Loucy (cell line): ENCODE results near the gene AUNIP.

Source experiments
- H2AFZ ChIP-seq: fragments of 200-600 bp; sonication (generic); 2 replicates; pipeline ENCODE4 v1.6.0; 2016; ENCODE audit warnings: antibody characterized with exemption, mild to moderate bottlenecking, low read length, moderate library complexity
- H3F3A ChIP-seq: fragments of 200-600 bp; 2 replicates; pipeline ENCODE4 v1.6.0; 2016; ENCODE audit warnings: antibody characterized with exemption, low read depth, mild to moderate bottlenecking
- H3K27me3 ChIP-seq: fragments of 200-600 bp; sonication (generic); 2 replicates; pipeline ENCODE4 v1.6.1; 2014; ENCODE audit warnings: low read length, mild to moderate bottlenecking; ENCODE audit not compliant: insufficient read depth, poor library complexity, severe bottlenecking
- H3K36me3 ChIP-seq: fragments of 200-600 bp; sonication (generic); 2 replicates; pipeline ENCODE4 v1.6.1; 2016; ENCODE audit warnings: low read length; ENCODE audit not compliant: insufficient read depth
- H3K4me1 ChIP-seq: fragments of 200-600 bp; sonication (generic); 2 replicates; pipeline ENCODE4 v1.5.1; 2014; ENCODE audit warnings: low read length, mild to moderate bottlenecking; ENCODE audit not compliant: insufficient read depth, poor library complexity, severe bottlenecking
- H3K4me2 ChIP-seq: fragments of 200-600 bp; sonication (generic); 2 replicates; pipeline ENCODE4 v1.6.0; 2014; ENCODE audit warnings: antibody characterized with exemption, low read length, low read depth, mild to moderate bottlenecking; ENCODE audit not compliant: poor library complexity, severe bottlenecking
- H3K4me3 ChIP-seq: fragments of 200-600 bp; sonication (generic); 2 replicates; pipeline ENCODE4 v1.5.1; 2014; ENCODE audit warnings: low read length, mild to moderate bottlenecking, mixed read lengths; ENCODE audit not compliant: poor library complexity, severe bottlenecking
- H3K79me2 ChIP-seq: fragments of 200-600 bp; sonication (generic); 2 replicates; pipeline ENCODE4 v1.6.1; 2014; ENCODE audit warnings: low read length; ENCODE audit not compliant: insufficient read depth
- H3K9ac ChIP-seq: fragments of 200-600 bp; sonication (generic); 2 replicates; pipeline ENCODE4 v1.6.0; 2014; ENCODE audit warnings: mild to moderate bottlenecking, low read depth, low read length, moderate library complexity; ENCODE audit not compliant: poor library complexity, severe bottlenecking
- H3K9me2 ChIP-seq: fragments of 200-600 bp; sonication (generic); replicated peaks from 2 replicates; pipeline ENCODE4 v1.6.1; 2016; ENCODE audit warnings: low read depth, low read length, mixed read lengths
- H3K9me3 ChIP-seq: fragments of 200-600 bp; sonication (generic); 2 replicates; pipeline ENCODE4 v1.6.1; 2014; ENCODE audit warnings: mild to moderate bottlenecking, antibody characterized with exemption, low read length, low read depth; ENCODE audit not compliant: insufficient read depth
- H4K20me1 ChIP-seq: fragments of 200-600 bp; sonication (generic); 2 replicates; pipeline ENCODE4 v1.6.0; 2014; ENCODE audit warnings: antibody characterized with exemption, low read length, mild to moderate bottlenecking; ENCODE audit not compliant: insufficient read depth, poor library complexity, severe bottlenecking
- CTCF ChIP-seq: fragments of 200-600 bp; sonication (generic); conservative IDR thresholded peaks from 2 replicates; pipeline ENCODE4 v1.5.1; 2014; ENCODE audit warnings: mild to moderate bottlenecking, antibody characterized with exemption, low read length
- EZH2phosphoT487 ChIP-seq: fragments of 200-600 bp; IDR thresholded peaks from 2 replicates; pipeline ENCODE4 v1.6.1; 2018; ENCODE audit warnings: antibody characterized with exemption, mild to moderate bottlenecking, moderate library complexity, borderline replicate concordance

Gene AUNIP

GRCh38 chr1:25795946-25796810, 63.1 kb downstream of the AUNIP start:
- H3K4me2 ChIP-seq = no peak overlapping the region
- no peaks in the 10 kb centered on the region for H4K20me1 ChIP-seq

GRCh38 chr1:25795211-25795610, 64.0 kb downstream of the AUNIP start:
- no peak overlapping the region for H3K4me3 ChIP-seq
- no peak overlapping the region for H2AFZ ChIP-seq
- H3K27me3 ChIP-seq = no peaks in the 10 kb centered on the region
- no peak for TF ChIP-seq EZH2phosphoT487
- TF ChIP-seq CTCF = no peak
- no peak overlapping the region for H3K4me2 ChIP-seq
- H3K4me1 ChIP-seq = no peaks in the 10 kb centered on the region
- H3K79me2 ChIP-seq = no peaks in the 10 kb centered on the region
- H3K9ac ChIP-seq = no peak overlapping the region
- H3K36me3 ChIP-seq = no peaks in the 10 kb centered on the region
- H3K9me3 ChIP-seq = no peaks in the 10 kb centered on the region
- H3F3A ChIP-seq = no peaks in the 10 kb centered on the region
- no peaks in the 10 kb centered on the region for H4K20me1 ChIP-seq
- H3K9me2 ChIP-seq = no peaks in the 10 kb centered on the region

More at GRCh38 chr1:25795946-25796810, 63.1 kb downstream of the AUNIP start:
- H3K27me3 ChIP-seq = peaks cover 9% of the 10 kb centered on the region
- no peaks in the 10 kb centered on the region for H3K9me3 ChIP-seq
- H3K9ac ChIP-seq = no peak overlapping the region
- H3K4me3 ChIP-seq = no peak overlapping the region
- H2AFZ ChIP-seq = no peak overlapping the region
- H3K36me3 ChIP-seq = no peaks in the 10 kb centered on the region
- H3F3A ChIP-seq = no peaks in the 10 kb centered on the region
- H3K9me2 ChIP-seq = no peaks in the 10 kb centered on the region
- H3K4me1 ChIP-seq = no peaks in the 10 kb centered on the region
- TF ChIP-seq EZH2phosphoT487 = no peak
- no peaks in the 10 kb centered on the region for H3K79me2 ChIP-seq

GRCh38 chr1:25794325-25794724, 64.9 kb downstream of the AUNIP start:
- Histone ChIP-seq H3K36me3 (no peaks in the 10 kb centered on the region), H3K4me1 (no peaks in the 10 kb centered on the region), H3K79me2 (no peaks in the 10 kb centered on the region), H3K27me3 (no peaks in the 10 kb centered on the region), H4K20me1 (no peaks in the 10 kb centered on the region), H3K4me3 (no peak overlapping the region), H3F3A (no peaks in the 10 kb centered on the region), H2AFZ (no peak overlapping the region), H3K9ac (no peak overlapping the region), H3K4me2 (no peak overlapping the region), H3K9me2 (no peaks in the 10 kb centered on the region), H3K9me3 (no peaks in the 10 kb centered on the region)
- TF ChIP-seq EZH2phosphoT487 (no peak), CTCF (no peak)
